GM06990 (cell line): Measurements from ENCODE around the gene REG1A.

Source experiments
- DNase-seq: peaks from one replicate; pipeline ENCODE4 v3.0.0-alpha.2; 2011; ENCODE audit not compliant: insufficient read length; ENCODE audit errors: extremely low read depth
- H3K27me3 ChIP-seq: replicated peaks from 2 replicates; pipeline ENCODE4 v1.6.0; 2011; ENCODE audit warnings: low read length; ENCODE audit not compliant: control insufficient read depth, insufficient read depth
- H3K36me3 ChIP-seq: 2 replicates; pipeline ENCODE4 v1.5.1; 2011; ENCODE audit warnings: low read length; ENCODE audit not compliant: control insufficient read depth, insufficient read depth
- H3K4me3 ChIP-seq: replicated peaks from 2 replicates; pipeline ENCODE4 v1.5.1; 2011; ENCODE audit warnings: low read depth, mild to moderate bottlenecking, control low read depth, low read length
- TF ChIP-seq, protein P1 (sequence below): IDR thresholded peaks from 2 replicates; pipeline ENCODE4 v1.5.1; 2011; ENCODE audit warnings: low read length, control low read depth, mild to moderate bottlenecking, inconsistent platforms; ENCODE audit not compliant: insufficient read depth, poor library complexity, severe bottlenecking

Gene REG1A

GRCh38 chr2:79128406-79128805 is 8.1 kb downstream of the REG1A start:
- Histone ChIP-seq H3K4me3 (no peak overlapping the region), H3K27me3 (no peaks in the 10 kb centered on the region), H3K36me3 (no peaks in the 10 kb centered on the region)
- TF ChIP-seq, protein P1, sequence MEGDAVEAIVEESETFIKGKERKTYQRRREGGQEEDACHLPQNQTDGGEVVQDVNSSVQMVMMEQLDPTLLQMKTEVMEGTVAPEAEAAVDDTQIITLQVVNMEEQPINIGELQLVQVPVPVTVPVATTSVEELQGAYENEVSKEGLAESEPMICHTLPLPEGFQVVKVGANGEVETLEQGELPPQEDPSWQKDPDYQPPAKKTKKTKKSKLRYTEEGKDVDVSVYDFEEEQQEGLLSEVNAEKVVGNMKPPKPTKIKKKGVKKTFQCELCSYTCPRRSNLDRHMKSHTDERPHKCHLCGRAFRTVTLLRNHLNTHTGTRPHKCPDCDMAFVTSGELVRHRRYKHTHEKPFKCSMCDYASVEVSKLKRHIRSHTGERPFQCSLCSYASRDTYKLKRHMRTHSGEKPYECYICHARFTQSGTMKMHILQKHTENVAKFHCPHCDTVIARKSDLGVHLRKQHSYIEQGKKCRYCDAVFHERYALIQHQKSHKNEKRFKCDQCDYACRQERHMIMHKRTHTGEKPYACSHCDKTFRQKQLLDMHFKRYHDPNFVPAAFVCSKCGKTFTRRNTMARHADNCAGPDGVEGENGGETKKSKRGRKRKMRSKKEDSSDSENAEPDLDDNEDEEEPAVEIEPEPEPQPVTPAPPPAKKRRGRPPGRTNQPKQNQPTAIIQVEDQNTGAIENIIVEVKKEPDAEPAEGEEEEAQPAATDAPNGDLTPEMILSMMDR, result no peak
- no peak for DNase-seq

GRCh38 chr2:79129260-79129659 is 9.0 kb downstream of the REG1A start:
- H3K27me3 ChIP-seq, result no peaks in the 10 kb centered on the region
- TF ChIP-seq, protein P1, result no peak
- H3K36me3 ChIP-seq, result no peaks in the 10 kb centered on the region
- no peak for DNase-seq
- no peak overlapping the region for H3K4me3 ChIP-seq

DNA sequence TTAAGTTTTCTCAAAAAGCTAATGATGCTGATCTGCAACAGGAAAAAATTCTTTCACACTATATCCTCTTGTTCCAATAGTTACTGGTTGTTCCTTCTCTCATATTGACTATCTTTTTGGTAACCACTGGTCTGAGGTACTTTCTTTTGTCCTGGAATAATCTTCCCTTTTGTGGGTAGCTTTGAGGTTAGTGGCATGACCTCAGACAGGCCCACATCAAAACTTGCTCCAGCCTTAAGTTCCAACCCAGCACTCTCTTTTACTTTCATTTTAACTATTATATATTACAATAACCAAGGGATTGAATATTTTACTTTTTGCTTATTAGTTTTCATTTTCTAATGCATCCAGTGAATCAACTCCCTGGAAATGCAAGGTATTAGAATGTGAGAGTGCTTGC is 9.5 kb downstream of the REG1A start:
- H3K4me3 ChIP-seq, result no peak overlapping the region
- H3K36me3 ChIP-seq, result no peaks in the 10 kb centered on the region
- TF ChIP-seq, protein P1, result no peak
- no peaks in the 10 kb centered on the region for H3K27me3 ChIP-seq
- no peak for DNase-seq

- Histone ChIP-seq H3K4me3 (no peak overlapping the region), H3K27me3 (no peaks in the 10 kb centered on the region), H3K36me3 (no peaks in the 10 kb centered on the region)
- DNase-seq, result no peak
- TF ChIP-seq, protein P1, result no peak
Observed at GRCh38 chr2:79131687-79132086, 11.4 kb downstream of the REG1A start.

GRCh38 chr2:79138385-79138784 is 18.1 kb downstream of the REG1A start:
- Histone ChIP-seq H3K4me3 (no peak overlapping the region), H3K27me3 (no peaks in the 10 kb centered on the region), H3K36me3 (no peaks in the 10 kb centered on the region)
- DNase-seq, result no peak
- TF ChIP-seq, protein P1, result no peak

- TF ChIP-seq, protein P1, result no peak
- no peak for DNase-seq
- no peaks in the 10 kb centered on the region for H3K36me3 ChIP-seq
- H3K27me3 ChIP-seq, result no peaks in the 10 kb centered on the region
- no peak overlapping the region for H3K4me3 ChIP-seq
Observed at GRCh38 chr2:79139423-79139822, 19.1 kb downstream of the REG1A start.
